ENCODE measurements around the gene ICE2.

The ICE2 gene

GRCh38 chr15:60519218-60519617 lies 40.3 kb upstream of the ICE2 start:
- no peak overlapping the region for H3K27ac ChIP-seq (replicated peaks; ENCODE audit: low read length)
- no peak overlapping the region for H3K14ac ChIP-seq (ENCODE audit: low read length)
- H3K27me3 ChIP-seq (ENCODE audit: control insufficient read depth in 3 of 3, insufficient read depth in 3 of 3, low read depth in 1 of 3, low read length in 3 of 3) = no peaks in the 10 kb centered on the region
- H3K9me3 ChIP-seq (replicated peaks in 1 of 2; ENCODE audit: control insufficient read depth in 2 of 2, insufficient read depth in 1 of 2, low read depth in 1 of 2, low read length in 2 of 2) = no peaks in the 10 kb centered on the region
- H4K8ac ChIP-seq (ENCODE audit: low read depth, low read length) = no peak overlapping the region
- WGBS, 2 donors (ENCODE audit: extremely low coverage in 2 of 2, insufficient read length in 2 of 2, insufficient replicate concordance in 1 of 2) = no CpG with 5 or more reads among the region's 1 CpG
- H2BK15ac ChIP-seq (ENCODE audit: low read length) = no peak overlapping the region
- no peak for DNase-seq (ENCODE audit: low spot score)
- H3K4me3 ChIP-seq (ENCODE audit: low read length in 2 of 2) = no peak overlapping the region
- H2BK12ac ChIP-seq (ENCODE audit: low read length) = no peak overlapping the region
- H2BK120ac ChIP-seq (ENCODE audit: low read depth, low read length) = no peak overlapping the region
- H3K4me1 ChIP-seq (ENCODE audit: control insufficient read depth in 2 of 2, insufficient read depth in 1 of 2, low read depth in 1 of 2, low read length in 2 of 2) = peaks cover 0 to 6% of the 10 kb centered on the region in 2 donors
- no peak overlapping the region for H2BK5ac ChIP-seq (ENCODE audit: low read length)
- H4K91ac ChIP-seq (ENCODE audit: low read depth, low read length, poor library complexity) = no peak overlapping the region
- H3K23ac ChIP-seq (ENCODE audit: low read depth, low read length, poor library complexity) = no peak overlapping the region
- H3K36me3 ChIP-seq (replicated peaks in 1 of 2; ENCODE audit: control insufficient read depth in 2 of 2, insufficient read depth in 2 of 2, low read length in 2 of 2) = no peaks in the 10 kb centered on the region
- no peak overlapping the region for H3K4ac ChIP-seq (ENCODE audit: low read length)
- no peaks in the 10 kb centered on the region for H3K79me1 ChIP-seq (ENCODE audit: low read depth, low read length)
- H3K4me2 ChIP-seq (ENCODE audit: insufficient read depth, low read length, poor library complexity, severe bottlenecking) = no peak overlapping the region
- H3K18ac ChIP-seq (ENCODE audit: low read length) = no peak overlapping the region
- H3K9ac ChIP-seq (ENCODE audit: low read depth, low read length, poor library complexity) = no peak overlapping the region
- H2AK5ac ChIP-seq (ENCODE audit: low read depth, low read length) = no peak overlapping the region
- H2AFZ ChIP-seq (ENCODE audit: low read length) = no peak overlapping the region

- no peaks in the 10 kb centered on the region for H3K27me3 ChIP-seq (ENCODE audit: control insufficient read depth in 3 of 3, insufficient read depth in 3 of 3, low read depth in 1 of 3, low read length in 3 of 3)
- peak overlapping the region; percentile 32 for H3K4ac ChIP-seq (ENCODE audit: low read length)
- peaks cover 0 to 6% of the 10 kb centered on the region in 2 donors for H3K4me1 ChIP-seq (ENCODE audit: control insufficient read depth in 2 of 2, insufficient read depth in 1 of 2, low read depth in 1 of 2, low read length in 2 of 2)
- H3K14ac ChIP-seq (ENCODE audit: low read length) = no peak overlapping the region
- no peak overlapping the region for H3K4me3 ChIP-seq (ENCODE audit: low read length in 2 of 2)
- no peak overlapping the region for H2BK5ac ChIP-seq (ENCODE audit: low read length)
- H3K23ac ChIP-seq (ENCODE audit: low read depth, low read length, poor library complexity) = no peak overlapping the region
- no peaks in the 10 kb centered on the region for H3K9me3 ChIP-seq (replicated peaks in 1 of 2; ENCODE audit: control insufficient read depth in 2 of 2, insufficient read depth in 1 of 2, low read depth in 1 of 2, low read length in 2 of 2)
- H2AFZ ChIP-seq (ENCODE audit: low read length) = no peak overlapping the region
- peak overlapping the region; percentile 2 for H2BK120ac ChIP-seq (ENCODE audit: low read depth, low read length)
- H4K91ac ChIP-seq (ENCODE audit: low read depth, low read length, poor library complexity) = no peak overlapping the region
- H3K9ac ChIP-seq (ENCODE audit: low read depth, low read length, poor library complexity) = peak overlapping the region; percentile 24
- H4K8ac ChIP-seq (ENCODE audit: low read depth, low read length) = no peak overlapping the region
- H3K4me2 ChIP-seq (ENCODE audit: insufficient read depth, low read length, poor library complexity, severe bottlenecking) = no peak overlapping the region
- H3K18ac ChIP-seq (ENCODE audit: low read length) = no peak overlapping the region
- no peak overlapping the region for H2AK5ac ChIP-seq (ENCODE audit: low read depth, low read length)
- no peak for DNase-seq (ENCODE audit: low spot score)
- no peak overlapping the region for H3K27ac ChIP-seq (replicated peaks; ENCODE audit: low read length)
- H3K36me3 ChIP-seq (replicated peaks in 1 of 2; ENCODE audit: control insufficient read depth in 2 of 2, insufficient read depth in 2 of 2, low read length in 2 of 2) = no peaks in the 10 kb centered on the region
- H3K79me1 ChIP-seq (ENCODE audit: low read depth, low read length) = no peaks in the 10 kb centered on the region
- H2BK15ac ChIP-seq (ENCODE audit: low read length) = no peak overlapping the region
- H2BK12ac ChIP-seq (ENCODE audit: low read length) = no peak overlapping the region
- WGBS, 2 donors (ENCODE audit: extremely low coverage in 2 of 2, insufficient read length in 2 of 2, insufficient replicate concordance in 1 of 2) = no CpG with 5 or more reads among the region's 8 CpGs
Observed at GRCh38 chr15:60518511-60518910, 39.6 kb upstream of the ICE2 start.

GRCh38 chr15:60514261-60514881 lies 35.4 kb upstream of the ICE2 start:
- Histone ChIP-seq H3K18ac (ENCODE audit: low read length) (no peak overlapping the region), H3K9ac (ENCODE audit: low read depth, low read length, poor library complexity) (no peak overlapping the region), H2AFZ (ENCODE audit: low read length) (no peak overlapping the region), H2BK5ac (ENCODE audit: low read length) (no peak overlapping the region), H3K36me3 (replicated peaks in 1 of 2; ENCODE audit: control insufficient read depth in 2 of 2, insufficient read depth in 2 of 2, low read length in 2 of 2) (no peaks in the 10 kb centered on the region), H2BK12ac (ENCODE audit: low read length) (no peak overlapping the region), H3K4me3 (ENCODE audit: low read length in 2 of 2) (no peak overlapping the region), H2BK120ac (ENCODE audit: low read depth, low read length) (no peak overlapping the region), H3K4me1 (ENCODE audit: control insufficient read depth in 2 of 2, insufficient read depth in 1 of 2, low read depth in 1 of 2, low read length in 2 of 2) (peaks cover 0 to 5% of the 10 kb centered on the region in 2 donors), H3K27ac (replicated peaks; ENCODE audit: low read length) (no peak overlapping the region), H4K91ac (ENCODE audit: low read depth, low read length, poor library complexity) (no peak overlapping the region), H2AK5ac (ENCODE audit: low read depth, low read length) (no peak overlapping the region), H4K8ac (ENCODE audit: low read depth, low read length) (no peak overlapping the region), H2BK15ac (ENCODE audit: low read length) (no peak overlapping the region), H3K4me2 (ENCODE audit: insufficient read depth, low read length, poor library complexity, severe bottlenecking) (no peak overlapping the region), H3K23ac (ENCODE audit: low read depth, low read length, poor library complexity) (no peak overlapping the region), H3K14ac (ENCODE audit: low read length) (no peak overlapping the region), H3K9me3 (replicated peaks in 1 of 2; ENCODE audit: control insufficient read depth in 2 of 2, insufficient read depth in 1 of 2, low read depth in 1 of 2, low read length in 2 of 2) (no peaks in the 10 kb centered on the region), H3K4ac (ENCODE audit: low read length) (no peak overlapping the region), H3K79me1 (ENCODE audit: low read depth, low read length) (no peaks in the 10 kb centered on the region), H3K27me3 (ENCODE audit: control insufficient read depth in 3 of 3, insufficient read depth in 3 of 3, low read depth in 1 of 3, low read length in 3 of 3) (no peaks in the 10 kb centered on the region)
- DNase-seq (ENCODE audit: low spot score) = no peak
- WGBS, 2 donors (ENCODE audit: extremely low coverage in 2 of 2, insufficient read length in 2 of 2, insufficient replicate concordance in 1 of 2) = no CpG with 5 or more reads among the region's 12 CpGs

GRCh38 chr15:60513676-60514075 lies 34.7 kb upstream of the ICE2 start:
- Histone ChIP-seq H3K4me2 (ENCODE audit: insufficient read depth, low read length, poor library complexity, severe bottlenecking) (no peak overlapping the region), H2AFZ (ENCODE audit: low read length) (no peak overlapping the region), H2BK15ac (ENCODE audit: low read length) (no peak overlapping the region), H4K8ac (ENCODE audit: low read depth, low read length) (no peak overlapping the region), H3K79me1 (ENCODE audit: low read depth, low read length) (no peaks in the 10 kb centered on the region), H2BK12ac (ENCODE audit: low read length) (no peak overlapping the region), H3K4me1 (ENCODE audit: control insufficient read depth in 2 of 2, insufficient read depth in 1 of 2, low read depth in 1 of 2, low read length in 2 of 2) (peaks cover 0 to 5% of the 10 kb centered on the region in 2 donors), H3K14ac (ENCODE audit: low read length) (no peak overlapping the region), H2AK5ac (ENCODE audit: low read depth, low read length) (no peak overlapping the region), H3K27me3 (ENCODE audit: control insufficient read depth in 3 of 3, insufficient read depth in 3 of 3, low read depth in 1 of 3, low read length in 3 of 3) (no peaks in the 10 kb centered on the region), H3K4me3 (ENCODE audit: low read length in 2 of 2) (no peak overlapping the region), H4K91ac (ENCODE audit: low read depth, low read length, poor library complexity) (no peak overlapping the region), H3K4ac (ENCODE audit: low read length) (no peak overlapping the region), H2BK120ac (ENCODE audit: low read depth, low read length) (no peak overlapping the region), H3K18ac (ENCODE audit: low read length) (no peak overlapping the region), H2BK5ac (ENCODE audit: low read length) (no peak overlapping the region), H3K27ac (replicated peaks; ENCODE audit: low read length) (no peak overlapping the region), H3K9me3 (replicated peaks in 1 of 2; ENCODE audit: control insufficient read depth in 2 of 2, insufficient read depth in 1 of 2, low read depth in 1 of 2, low read length in 2 of 2) (no peaks in the 10 kb centered on the region), H3K23ac (ENCODE audit: low read depth, low read length, poor library complexity) (no peak overlapping the region), H3K9ac (ENCODE audit: low read depth, low read length, poor library complexity) (no peak overlapping the region), H3K36me3 (replicated peaks in 1 of 2; ENCODE audit: control insufficient read depth in 2 of 2, insufficient read depth in 2 of 2, low read length in 2 of 2) (no peaks in the 10 kb centered on the region)
- no CpG with 5 or more reads among the region's 7 CpGs for WGBS, 2 donors (ENCODE audit: extremely low coverage in 2 of 2, insufficient read length in 2 of 2, insufficient replicate concordance in 1 of 2)
- DNase-seq (ENCODE audit: low spot score) = no peak

All from neuronal stem cell (in vitro differentiated cells).